Erythroblast (primary cell): ENCODE results near the gene KCNH8.
"Not testable (repeated sequence)": the region's sequence is repeated elsewhere in the genome, so short reads cannot be mapped to it uniquely, and the experiment has no call there.

ENCODE experiments used
- DNase-seq, 2 experiments: peaks; one replicate each; lab custom pipeline; 2025; lab: John Stamatoyannopoulos, UW
- GATA1 ChIP-seq: IDR thresholded peaks from 2 replicates; pipeline ENCODE4 v1.6.1; 2011; ENCODE audit warnings: low read depth, mild to moderate bottlenecking, control low read depth, low read length, moderate library complexity
- POLR2A ChIP-seq: IDR thresholded peaks from 2 replicates; pipeline ENCODE4 v1.6.1; 2011; ENCODE audit warnings: mild to moderate bottlenecking, low read length

Gene KCNH8

DNA sequence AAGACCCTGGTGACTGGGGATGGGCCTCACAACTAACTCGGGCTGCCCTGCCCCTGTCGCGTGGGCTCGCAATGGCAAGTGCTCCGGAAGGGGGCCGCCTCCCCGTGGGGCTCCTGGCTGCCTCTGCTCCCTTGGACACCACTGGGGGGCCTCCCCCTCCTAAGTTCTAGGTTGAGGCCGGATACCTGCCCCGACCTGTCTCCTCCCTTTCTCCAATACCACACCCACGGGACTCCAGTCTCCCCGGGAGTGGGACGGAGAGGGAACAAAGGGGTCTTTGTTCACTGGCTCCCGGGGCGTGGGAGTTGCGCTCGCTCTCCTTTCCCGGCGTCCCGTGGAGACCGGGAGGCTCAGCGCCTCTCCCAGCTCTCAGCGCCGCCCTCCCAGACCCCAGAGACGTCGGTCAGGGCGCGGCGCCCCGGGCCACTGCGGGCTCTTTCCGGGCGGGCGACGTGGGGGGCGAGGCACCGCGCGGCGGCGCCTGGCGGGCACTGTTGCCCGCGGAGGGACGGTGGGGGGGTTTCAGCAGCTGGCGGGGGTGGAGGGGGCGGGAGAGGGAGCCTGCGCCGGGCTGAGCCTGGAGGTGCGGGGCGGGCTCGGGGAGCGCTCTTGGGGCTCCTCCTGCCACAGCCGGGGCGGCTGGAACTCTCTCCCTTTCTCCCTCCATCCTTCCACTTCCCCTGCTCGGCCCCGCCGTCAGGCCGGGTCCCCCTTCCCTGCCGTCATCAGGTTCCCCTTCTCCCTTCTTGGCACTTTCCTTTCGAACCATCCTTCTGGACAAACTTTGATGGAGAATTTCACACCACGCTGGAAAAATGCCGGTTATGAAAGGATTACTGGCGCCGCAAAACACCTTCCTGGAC, at the start of gene KCNH8:
TSS of gene KCNH8 (plus strand) at position 606 of the 863 bp plus-strand sequence. CDS start at position 816, 210 bp downstream.
- DNase-seq: no peak
- TF ChIP-seq POLR2A (no peak), GATA1 (no peak)

DNA sequence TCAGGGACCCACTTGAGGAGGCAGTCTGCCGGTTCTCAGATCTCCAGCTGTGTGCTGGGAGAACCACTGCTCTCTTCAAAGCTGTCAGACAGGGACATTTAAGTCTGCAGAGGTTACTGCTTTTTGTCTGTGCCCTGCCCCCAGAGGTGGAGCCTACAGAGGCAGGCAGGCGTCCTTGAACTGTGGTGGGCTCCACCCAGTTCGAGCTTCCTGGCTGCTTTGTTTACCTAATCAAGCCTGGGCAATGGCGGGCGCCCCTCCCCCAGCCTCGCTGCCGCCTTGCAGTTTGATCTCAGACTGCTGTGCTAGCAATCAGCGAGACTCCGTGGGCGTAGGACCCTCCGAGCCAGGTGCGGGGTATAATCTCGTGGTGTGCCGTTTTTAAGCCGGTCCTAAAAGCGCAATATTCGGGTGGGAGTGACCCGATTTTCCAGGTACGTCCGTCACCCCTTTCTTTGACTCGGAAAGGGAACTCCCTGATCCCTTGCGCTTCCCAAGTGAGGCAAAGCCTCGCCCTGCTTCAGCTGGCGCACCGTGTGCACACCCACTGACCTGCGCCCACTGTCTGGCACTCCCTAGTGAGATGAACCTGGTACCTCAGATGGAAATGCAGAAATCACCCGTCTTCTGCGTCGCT, 45.5 kb upstream of the KCNH8 start:
- DNase-seq: not testable (repeated sequence)

DNA sequence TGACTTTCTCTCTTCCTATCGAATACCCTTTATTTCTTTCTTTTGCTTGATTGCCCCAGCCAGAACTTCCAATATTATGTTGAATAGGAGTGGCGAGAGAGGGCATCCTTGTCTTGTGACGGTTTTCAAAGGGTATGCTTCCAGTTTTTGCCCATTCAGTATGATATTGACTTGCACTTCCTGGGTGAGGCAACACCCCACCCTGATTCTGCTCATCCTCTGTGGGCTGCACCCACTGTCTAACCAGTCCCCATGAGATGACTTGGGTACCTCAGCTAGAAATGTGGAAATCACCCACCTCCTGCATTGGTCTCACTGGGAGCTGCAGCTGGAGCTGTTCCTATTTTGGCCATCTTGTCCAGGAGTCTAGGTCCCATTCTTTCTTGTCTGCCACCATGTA, 44.8 kb upstream of the KCNH8 start:
- DNase-seq: no peak
- TF ChIP-seq POLR2A (no peak), GATA1 (no peak)

DNA sequence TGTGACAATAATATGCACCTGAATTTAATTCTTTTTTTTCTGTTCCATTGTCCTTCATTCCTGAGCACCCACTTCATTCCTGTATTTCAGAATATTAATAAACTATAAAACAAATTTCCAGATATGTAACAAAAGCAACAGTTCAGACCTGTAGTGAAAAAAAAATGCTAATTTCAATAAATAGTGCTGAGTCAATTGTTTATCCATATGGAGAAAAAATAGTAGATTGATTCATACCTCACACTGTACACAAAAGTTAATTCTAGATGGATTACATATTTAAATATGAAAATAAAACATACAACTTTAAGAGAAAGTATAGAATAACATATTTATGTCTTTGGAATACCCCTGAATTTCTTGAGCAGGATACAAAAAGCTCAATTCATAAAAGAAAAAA, 43.9 kb upstream of the KCNH8 start:
- TF ChIP-seq POLR2A: no peak
- TF ChIP-seq GATA1: no peak
- DNase-seq: no peak

DNA sequence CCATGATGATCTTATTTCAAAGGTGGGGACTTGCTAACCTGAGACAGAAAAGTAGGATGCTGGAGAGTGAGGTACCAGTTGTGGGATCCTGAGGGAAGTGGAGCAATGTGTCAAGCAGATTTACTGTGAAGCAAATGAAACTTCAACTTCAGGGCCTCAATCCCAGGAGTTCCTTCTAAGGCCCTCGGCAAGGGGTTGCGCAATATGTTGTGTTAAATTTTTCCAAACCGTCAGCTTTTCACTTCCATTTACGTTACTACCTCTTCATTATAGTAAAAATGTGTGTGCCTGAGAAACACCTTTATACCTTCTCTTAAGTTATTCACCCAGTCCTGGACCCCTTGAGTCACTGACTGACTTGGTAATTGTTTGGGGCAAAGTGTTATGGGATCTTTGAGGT, 42.5 kb upstream of the KCNH8 start:
- no peak for DNase-seq

DNA sequence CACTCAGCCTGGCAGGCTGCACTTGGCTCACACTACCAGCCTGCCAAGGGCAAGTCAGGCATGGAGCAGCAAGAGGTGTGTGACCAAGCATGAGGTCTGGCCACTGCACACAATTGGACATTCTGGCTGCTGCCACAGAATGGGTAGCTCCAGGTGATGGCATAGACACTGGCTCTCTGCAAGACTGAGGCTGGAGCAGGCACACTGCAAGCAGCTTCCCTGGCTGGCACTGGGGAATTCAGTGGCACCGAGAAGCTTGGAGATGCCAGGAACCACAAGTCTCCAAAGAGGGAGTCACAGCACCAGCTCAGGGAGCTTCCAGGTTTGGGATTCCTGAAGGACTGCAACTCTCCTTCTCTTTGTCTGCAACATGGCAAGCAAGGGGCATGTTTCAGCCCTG, 42.0 kb upstream of the KCNH8 start:
- no peak for DNase-seq
- TF ChIP-seq GATA1 (no peak), POLR2A (no peak)

More for the DNA sequence above, 42.5 kb upstream of the KCNH8 start:
- TF ChIP-seq GATA1 (no peak), POLR2A (no peak)

DNA sequence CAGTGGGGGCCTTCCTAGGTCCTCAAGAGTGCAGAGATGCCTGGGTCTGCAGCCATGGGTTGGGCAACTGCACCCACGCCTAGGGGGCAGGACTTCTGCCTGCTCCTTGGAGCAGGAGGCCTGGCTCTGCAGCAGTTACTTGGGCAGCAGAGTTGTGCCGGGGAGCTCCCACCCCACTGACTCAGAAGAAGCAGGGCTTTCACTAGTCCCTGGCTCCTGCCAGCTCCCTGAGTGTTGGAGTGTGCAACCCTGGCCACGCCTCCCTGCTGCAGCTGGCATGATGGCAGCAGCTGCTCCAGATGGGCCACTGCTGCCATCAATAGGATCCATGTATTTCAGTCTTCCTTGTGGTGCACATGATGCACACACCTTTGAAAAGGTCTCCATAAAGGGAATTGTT, 40.6 kb upstream of the KCNH8 start:
- DNase-seq: no peak
- TF ChIP-seq GATA1 (no peak), POLR2A (no peak)

DNA sequence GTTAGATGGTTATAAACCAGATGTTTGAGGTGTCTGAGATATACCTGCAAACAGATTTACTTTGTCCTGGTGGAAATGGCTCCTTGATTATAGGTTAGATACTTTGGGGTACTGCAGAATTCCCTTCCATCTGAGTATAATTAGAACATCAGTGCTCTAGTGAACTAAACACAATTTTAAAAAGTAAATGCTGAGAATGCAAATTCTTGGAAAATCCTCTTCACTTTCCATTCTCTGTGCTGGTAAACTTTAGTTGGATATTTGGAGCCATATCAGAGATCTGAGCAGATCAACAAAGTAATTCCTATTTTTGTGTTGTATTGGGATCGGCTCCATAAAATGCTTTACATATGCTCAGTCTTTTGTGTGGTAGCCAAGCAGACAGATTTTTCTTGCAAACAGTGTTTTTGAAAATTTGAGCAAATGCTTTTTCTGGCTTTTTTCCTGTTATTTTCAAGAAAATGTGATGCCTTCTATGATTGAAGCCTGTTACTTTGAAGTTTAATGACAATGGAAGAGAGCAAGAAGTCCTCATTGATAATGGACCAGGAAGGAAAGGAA, 37.9 kb upstream of the KCNH8 start:
- TF ChIP-seq GATA1 (no peak), POLR2A (no peak)
- DNase-seq: no peak

DNA sequence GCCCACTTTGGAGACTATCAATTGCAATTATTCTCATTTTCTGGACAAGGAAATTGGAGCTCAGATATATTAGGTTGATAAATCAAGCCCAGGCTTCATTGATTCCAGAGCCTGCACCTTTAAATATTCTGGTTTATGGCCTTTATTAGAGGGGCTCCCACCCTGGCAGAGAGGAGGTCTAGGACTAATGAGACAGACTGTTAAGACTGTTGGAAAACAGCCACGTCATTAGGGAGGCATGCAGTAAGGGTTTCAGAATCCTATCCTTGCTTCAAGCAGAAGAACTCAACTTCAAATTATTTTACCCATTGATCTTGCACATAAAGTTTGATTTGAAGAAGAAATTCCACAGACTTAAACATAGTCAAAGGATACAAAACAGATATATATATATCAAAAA, 33.8 kb upstream of the KCNH8 start:
- DNase-seq: no peak
- TF ChIP-seq GATA1 (no peak), POLR2A (no peak)

DNA sequence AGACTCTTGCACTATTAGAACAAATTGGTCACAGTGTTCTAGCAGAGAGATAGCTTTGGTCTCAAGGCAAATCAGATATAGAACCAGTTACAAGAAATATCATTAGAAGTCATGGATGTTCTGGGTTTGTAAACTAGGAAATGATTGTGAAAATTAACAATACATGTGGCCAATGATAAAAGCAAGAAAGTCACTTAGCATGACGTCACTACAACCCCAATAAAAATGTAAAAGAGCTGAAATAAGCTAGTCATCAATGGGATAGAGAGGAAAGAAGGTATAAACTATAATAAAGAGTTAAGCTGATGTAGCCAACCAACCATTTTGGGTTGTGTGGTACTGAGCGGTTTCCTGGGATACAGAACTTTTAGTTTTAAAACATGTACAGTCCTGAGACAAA, 32.1 kb upstream of the KCNH8 start:
- no peak for TF ChIP-seq GATA1

DNA sequence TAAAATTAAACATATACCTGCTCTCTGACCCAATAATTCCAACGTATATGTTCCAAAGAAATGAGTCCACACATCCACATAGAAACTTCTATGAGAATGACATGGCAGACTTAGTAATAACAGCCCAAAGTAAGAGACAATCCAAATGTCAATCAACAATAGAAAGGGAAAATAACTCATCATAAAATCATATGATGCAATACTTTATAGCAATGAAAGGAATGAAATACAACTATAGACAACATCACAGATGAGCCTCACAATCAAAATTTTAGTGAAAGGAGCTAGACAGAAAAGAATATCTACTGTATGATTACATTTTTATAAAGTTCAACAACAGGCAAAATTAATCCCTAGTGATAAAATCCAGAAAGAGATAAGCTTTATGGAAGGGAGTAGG, 23.6 kb upstream of the KCNH8 start:
- TF ChIP-seq POLR2A (no peak), GATA1 (no peak)
- no peak for DNase-seq

More for the DNA sequence above, 32.1 kb upstream of the KCNH8 start:
- no peak for DNase-seq

DNA sequence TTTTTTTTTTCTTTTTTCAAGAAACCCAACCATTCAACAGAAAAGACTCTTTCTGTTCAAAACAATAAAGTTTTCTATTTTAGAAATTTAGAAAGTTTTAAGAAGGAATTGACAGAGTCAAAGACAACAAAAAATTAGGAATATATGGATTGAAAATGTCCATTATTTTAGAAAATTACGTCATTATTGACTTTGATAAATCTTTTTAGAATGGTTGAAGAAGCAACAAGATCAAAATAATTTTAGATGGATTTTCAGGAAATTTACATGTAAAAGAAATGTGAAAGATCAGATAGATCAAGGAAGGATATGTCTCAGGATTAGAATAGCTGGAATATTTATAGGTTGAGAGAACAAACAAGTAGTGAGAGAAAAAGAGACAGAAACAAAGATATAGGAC, 8.4 kb upstream of the KCNH8 start:
- no peak for TF ChIP-seq POLR2A
- TF ChIP-seq GATA1: no peak
- no peak for DNase-seq

DNA sequence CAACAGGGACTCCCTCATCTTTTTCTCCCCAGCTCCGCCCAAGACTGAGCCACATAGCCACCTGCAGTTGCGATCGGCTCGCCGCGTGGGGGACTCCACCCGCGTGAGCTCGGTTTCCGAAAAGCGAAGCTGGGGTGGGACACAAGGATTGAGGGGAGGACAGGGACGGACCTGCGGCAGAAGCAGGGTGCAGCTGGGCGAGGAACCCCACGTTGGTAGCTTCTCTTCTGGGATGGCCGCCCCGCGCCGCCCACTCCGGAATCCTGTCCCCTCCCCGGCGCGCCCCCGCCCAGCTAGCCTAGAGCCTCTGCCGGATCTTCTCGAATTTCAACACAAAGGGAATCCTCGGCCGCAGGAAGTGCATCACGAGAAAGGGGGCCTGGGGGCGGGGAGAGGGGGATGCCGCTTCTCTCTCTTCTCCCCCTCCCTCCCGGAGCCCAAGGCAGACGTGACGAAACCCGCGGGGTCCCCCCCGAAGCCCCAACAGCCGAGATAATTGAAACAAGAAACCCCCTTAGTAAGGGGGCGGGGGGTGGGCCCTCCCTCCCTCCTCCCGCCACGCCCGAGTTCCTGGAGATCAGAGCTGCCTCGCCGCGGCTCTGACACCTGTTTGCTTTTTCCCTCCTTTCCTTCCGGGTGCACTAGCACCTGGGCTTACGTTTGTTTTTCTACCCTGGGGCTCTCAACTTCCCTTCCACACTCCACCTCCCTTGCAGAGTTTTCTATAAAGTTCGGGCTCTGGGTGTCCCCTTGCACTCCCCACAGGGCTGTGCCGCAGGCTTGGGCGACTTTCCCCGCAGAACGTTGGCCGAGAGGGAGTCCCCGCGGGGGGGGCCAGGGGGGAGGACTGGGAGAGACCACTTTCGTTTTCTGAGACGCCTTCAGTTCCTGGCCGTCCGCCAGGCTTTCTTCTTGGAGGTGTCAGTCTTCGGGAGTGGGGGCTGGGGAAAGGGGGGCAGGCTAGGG, 1.3 kb upstream of the KCNH8 start:
- DNase-seq: peak; percentile 32 to 56
- TF ChIP-seq GATA1 (no peak), POLR2A (no peak)
